Breast epithelium (tissue), 3 donors: ENCODE measurements around the gene PATJ.
"Not testable (repeated sequence)": the region's sequence is repeated elsewhere in the genome, so short reads cannot be mapped to it uniquely, and the experiment has no call there.

Source experiments
- CTCF ChIP-seq, 3 donors: fragments of 450-650 bp; IDR thresholded peaks; one replicate each; pipeline ENCODE4 v1.5.1; 2016 to 2017; ENCODE audit warnings: antibody characterized with exemption in 3 of 3, mild to moderate bottlenecking in 3 of 3, moderate library complexity in 3 of 3
- POLR2AphosphoS5 ChIP-seq, 3 donors: sonication (generic); formaldehyde crosslinking; IDR thresholded peaks; one replicate each; pipeline ENCODE4 v1.6.1; 2017; ENCODE audit warnings: antibody characterized with exemption in 3 of 3

GRCh38 chr1:61966450-61967225 is 224.4 kb downstream of the PATJ start:
- not testable (repeated sequence) for TF ChIP-seq CTCF, POLR2AphosphoS5 (IDR thresholded peaks at IDR 0.05)
